GM12873 (cell line): Measurements from ENCODE around the gene GCLM.

Experiments used
- TF ChIP-seq, protein P1 (sequence below): IDR thresholded peaks from 2 replicates; pipeline ENCODE4 v1.5.1; 2012; ENCODE audit warnings: low read depth, mild to moderate bottlenecking, moderate library complexity, low read length, control low read depth; ENCODE audit not compliant: insufficient read depth; ENCODE audit errors: missing control alignments

The GCLM gene

DNA sequence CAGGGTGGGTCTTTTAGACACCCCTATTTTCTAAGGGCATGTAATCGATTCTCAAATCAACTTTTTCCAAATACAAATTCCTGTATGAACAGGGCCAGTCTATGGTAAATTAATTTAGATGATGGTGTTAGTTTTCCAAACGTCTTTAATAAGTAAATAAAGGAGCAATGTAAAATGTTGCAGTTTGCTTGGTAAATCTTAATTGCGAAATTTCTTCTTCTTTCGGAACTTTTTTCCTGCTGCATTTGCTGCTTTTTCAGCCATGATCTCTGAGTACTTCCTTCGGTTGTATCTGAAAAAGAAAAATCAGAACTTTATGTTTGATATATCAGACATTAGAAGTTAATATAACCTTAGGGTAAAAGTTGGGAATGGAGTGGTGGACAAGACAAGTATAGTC is 39.6 kb downstream of the GCLM start:
- TF ChIP-seq, protein P1, sequence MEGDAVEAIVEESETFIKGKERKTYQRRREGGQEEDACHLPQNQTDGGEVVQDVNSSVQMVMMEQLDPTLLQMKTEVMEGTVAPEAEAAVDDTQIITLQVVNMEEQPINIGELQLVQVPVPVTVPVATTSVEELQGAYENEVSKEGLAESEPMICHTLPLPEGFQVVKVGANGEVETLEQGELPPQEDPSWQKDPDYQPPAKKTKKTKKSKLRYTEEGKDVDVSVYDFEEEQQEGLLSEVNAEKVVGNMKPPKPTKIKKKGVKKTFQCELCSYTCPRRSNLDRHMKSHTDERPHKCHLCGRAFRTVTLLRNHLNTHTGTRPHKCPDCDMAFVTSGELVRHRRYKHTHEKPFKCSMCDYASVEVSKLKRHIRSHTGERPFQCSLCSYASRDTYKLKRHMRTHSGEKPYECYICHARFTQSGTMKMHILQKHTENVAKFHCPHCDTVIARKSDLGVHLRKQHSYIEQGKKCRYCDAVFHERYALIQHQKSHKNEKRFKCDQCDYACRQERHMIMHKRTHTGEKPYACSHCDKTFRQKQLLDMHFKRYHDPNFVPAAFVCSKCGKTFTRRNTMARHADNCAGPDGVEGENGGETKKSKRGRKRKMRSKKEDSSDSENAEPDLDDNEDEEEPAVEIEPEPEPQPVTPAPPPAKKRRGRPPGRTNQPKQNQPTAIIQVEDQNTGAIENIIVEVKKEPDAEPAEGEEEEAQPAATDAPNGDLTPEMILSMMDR, result no peak

DNA sequence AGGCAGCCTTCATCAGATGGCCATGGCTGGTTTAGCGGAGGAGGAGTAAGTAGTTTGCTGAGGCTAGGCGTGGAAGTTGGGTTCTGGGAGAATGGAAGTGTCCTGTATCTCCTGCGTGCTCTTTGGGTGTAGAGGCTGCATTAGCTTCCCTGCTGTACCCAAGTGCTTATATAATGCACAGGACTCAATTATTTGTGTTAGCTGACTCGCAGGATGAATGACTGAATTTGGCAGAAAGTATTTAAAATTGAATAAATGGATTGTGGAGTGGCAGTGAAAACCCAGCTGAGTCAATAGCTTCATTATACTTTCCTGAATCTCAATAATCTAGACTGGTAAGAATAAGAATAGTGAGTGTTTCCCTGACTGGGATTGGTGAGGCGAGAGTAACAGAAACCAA is 44.0 kb downstream of the GCLM start:
- TF ChIP-seq, protein P1, result no peak

DNA sequence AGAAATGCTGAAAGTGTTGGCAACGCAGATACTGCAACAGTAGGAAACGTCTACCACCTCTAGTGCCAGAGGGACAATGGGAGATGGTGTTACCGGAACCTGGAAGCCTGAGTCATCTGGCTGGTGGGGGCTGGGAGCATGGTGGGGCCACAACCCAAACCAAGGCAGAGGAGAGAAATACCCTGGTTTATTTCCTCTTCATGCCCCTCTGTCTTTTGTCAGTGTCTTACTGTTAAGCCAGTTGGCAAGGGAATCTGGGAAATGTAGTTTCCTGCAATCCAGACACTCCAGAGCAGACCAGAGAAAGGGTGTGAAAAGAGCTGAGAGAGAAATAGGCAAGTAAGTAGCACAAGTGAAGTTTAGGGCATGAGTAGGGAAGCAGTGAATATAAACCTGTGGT is 45.1 kb downstream of the GCLM start:
- TF ChIP-seq, protein P1, result no peak

DNA sequence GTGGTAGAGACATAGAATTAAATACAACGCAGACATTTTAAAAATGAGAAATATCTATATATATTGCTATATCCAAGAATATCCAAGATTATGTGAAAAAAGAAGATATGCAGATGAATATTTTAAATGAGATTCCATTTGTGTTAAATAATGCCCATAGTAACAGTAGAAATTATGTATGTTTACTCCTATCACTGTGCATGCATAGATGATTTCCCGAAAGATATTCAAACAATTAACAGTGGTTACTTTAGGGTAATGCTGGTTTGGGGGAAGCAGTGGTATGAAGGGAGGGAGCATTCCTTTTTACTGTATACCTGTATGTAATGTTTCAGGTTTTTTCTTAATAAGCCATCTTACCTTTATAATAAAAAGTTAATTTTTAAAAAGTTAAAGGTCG is 55.3 kb downstream of the GCLM start:
- TF ChIP-seq, protein P1, result no peak

DNA sequence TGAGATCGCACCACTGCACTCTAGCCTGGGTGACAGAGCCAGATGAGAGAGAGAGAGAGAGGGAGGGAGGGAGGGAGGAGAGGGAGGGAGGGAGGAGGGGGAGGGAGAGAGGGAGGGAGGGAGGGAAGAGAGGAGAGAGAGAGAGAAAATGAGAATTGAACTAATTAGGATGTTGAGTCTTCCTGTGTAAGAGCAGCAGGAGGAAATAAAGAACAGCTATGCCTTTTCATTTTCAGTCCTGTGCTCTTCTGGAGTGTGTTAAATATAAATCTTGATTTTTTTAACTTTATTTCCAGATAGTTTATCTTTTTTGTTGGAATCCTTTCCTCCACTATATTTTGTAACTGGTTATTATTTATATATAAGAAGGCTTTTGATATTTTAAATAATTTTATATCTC is 57.4 kb downstream of the GCLM start:
- TF ChIP-seq, protein P1, result no peak

DNA sequence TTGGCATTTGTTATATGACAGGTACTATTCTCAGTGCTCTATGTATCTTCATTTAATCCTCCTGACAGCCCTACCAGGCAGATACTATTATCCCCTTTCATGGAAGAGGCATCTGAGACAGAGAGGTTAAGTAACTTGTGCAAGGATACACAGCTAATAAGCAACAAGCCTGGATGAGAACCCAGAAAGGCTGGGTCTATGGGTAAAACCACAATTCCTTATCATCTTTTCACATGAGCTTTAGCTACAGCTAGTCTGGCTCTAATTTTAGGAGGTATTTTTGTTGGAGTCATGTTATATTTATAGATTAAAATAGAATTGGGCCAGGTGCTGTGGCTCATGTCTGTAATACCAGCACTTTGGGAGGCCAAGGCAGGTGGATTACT is 57.9 kb downstream of the GCLM start:
- TF ChIP-seq, protein P1, result no peak

DNA sequence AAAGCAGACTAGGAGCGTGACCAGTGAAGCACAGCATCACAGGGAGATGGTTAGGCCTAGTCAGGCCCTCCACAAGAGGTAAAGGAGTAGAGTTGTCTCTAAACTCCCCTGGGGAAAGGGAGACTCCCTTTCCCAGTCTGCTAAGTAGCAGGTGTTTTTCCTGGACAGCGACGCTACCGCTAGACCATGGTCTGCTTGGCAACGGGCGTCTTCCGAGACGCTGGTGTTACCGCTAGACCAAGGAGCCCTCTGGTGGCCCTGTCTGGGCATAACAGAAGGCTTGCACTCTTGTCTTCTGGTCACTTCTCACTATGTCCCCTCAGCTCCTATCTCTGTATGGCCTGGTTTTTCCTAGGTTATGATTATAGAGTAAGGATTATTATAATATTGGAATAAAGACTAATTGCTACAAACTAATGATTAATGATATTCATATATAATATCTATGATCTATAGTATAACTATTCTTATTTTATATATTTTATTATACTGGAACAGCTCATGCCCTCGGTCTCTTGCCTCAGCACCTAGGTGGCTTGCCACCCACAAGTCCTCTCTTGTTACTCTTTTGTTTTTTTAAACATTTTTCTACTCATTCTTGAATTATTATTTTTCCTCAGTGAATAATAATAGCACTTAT is 58.4 kb downstream of the GCLM start:
- TF ChIP-seq, protein P1, result peak; percentile 53
